NCI-H2081 treated with DMSO at 0.1 percent for 48 hours (cell line): ENCODE measurements around the gene UNC5C.

Source experiments
- DNase-seq: peaks from one replicate; lab custom pipeline; 2025; lab: John Stamatoyannopoulos, UW

UNC5C gene

GRCh38 chr4:95348418-95348817, 200.4 kb downstream of the UNC5C start:
- no peak for DNase-seq

- no peak for DNase-seq
These were observed 205.5 kb downstream of the UNC5C start for GRCh38 chr4:95343235-95343634.

DNA sequence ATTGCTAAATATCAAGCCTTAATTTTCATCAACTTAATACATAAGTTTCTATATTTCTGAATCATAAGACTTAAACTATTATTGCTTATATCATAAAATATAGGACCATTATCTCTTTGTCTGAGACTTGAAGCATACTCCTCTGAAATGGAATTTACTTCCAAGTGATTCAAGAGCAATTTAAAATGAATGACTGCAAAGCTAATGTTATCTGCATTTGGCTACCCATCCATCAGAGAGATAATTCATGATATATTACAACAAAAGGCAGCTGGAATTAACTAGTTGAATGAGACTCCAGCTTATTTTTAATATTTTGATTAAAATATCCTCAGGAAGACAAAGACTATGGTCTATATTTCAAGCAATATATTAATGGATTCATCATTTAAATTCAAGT, 208.6 kb downstream of the UNC5C start:
- no peak for DNase-seq

DNA sequence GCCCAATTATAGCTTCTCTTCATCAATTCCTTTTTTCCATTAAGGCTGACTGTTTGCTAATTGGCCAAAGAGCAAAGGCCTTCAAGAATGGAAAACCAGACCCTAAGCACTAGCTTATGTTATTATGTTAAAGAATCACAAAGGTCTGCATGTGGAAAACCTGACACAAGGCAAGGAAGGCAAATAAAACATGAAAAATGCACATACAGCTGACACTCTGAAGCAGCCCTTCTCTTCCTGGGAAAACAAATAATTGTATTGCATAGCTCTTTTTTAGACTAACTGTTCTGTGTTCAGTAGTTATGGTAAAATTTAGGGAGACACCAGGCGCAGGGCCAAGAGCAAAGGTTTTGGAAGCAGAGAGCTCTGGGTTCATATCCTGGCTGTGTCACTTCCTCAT, 223.1 kb downstream of the UNC5C start:
- no peak for DNase-seq

DNA sequence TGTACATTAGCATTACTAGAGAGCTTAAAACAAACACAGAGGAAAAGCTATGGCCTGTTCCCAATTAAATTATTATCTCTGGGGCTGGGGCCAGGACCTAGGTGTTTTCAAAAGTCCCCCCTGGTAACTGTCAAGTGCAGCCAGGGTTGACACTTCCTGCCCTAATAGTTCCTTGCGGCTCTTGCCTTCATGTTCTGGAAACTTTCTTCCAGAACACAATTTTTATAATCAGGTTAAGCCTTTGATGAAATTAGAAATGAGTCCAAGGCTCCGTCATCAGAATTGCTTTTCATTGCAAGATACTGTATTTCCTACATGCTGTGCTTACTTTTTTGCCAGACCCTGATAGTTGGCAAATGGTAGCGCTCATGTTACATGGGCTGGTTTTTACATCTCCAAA, 229.6 kb downstream of the UNC5C start:
- DNase-seq = no peak

GRCh38 chr4:95318483-95318882, 230.3 kb downstream of the UNC5C start:
- DNase-seq = no peak

GRCh38 chr4:95318044-95318443, 230.7 kb downstream of the UNC5C start:
- no peak for DNase-seq

DNA sequence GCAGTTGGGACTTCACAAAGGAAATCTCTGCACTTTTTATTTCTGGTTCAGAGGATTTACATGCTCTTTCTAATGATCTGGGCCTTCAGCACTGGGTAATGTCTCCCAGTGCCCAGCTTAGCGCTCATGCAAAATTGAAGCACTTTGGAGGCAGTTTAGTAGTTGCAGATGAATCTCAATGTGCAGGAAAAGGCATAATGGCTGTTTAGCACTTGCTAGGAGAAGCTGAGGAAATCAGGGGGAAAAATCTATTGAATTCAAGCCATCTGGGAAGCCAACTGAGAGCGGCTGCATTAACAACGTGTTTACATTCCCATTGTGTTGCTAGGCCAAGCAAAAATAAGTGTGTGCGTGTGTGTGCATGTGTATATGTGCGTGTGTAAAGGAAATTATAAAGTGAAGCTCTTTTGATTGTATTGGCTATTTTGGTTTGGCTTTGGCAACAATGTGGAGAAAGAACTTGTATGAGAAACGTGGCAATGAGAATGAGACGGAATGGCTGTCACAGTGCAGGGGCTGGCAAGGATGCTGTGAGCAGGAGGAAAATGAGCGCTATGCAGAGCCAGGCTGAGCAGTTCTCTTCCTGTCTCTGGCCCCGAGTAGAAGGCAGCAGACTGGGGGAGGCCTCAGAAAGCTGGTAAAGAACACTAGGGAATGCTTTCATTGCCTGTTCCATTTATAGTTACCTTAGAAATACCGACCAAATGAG, 231.5 kb downstream of the UNC5C start:
- no peak for DNase-seq

GRCh38 chr4:95314573-95314972, 234.2 kb downstream of the UNC5C start:
- no peak for DNase-seq

DNA sequence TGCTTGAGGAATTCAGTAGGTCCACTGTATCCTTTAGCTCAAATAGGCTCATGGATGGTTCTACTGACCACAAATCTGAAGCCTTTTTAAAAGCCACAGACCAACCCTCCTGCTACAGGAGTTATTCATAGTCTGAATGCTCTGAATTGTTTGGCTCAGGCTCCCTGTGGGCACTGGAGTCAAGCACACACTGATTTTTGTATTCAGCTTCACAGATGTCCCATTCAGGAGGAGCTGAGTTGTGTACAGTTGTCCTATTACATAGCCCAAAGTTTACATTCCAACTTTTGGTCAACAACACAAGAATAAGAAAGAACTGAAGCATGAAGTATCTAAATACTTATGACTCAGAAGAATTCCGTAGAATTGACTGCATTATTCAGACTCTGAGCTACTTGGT, 243.9 kb downstream of the UNC5C start:
- no peak for DNase-seq

DNA sequence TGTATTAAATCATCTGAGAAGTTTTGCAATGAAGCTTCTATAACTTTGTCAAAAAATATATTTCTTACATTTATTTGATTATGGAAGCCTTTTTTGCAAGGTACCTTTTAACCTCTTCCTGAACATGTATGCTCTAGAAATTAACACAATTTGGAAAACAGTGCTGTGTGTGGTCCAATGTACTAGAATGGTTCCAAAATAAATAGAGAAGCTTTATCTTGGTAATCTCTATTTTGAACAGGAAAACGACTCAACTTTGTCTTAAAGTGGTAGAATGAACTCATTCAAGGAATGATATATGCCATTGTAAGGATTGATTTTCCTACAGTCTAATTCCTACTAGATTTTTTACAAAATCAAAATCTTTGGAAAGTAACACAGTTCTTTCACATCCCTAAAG, 248.5 kb downstream of the UNC5C start:
- DNase-seq = no peak

DNA sequence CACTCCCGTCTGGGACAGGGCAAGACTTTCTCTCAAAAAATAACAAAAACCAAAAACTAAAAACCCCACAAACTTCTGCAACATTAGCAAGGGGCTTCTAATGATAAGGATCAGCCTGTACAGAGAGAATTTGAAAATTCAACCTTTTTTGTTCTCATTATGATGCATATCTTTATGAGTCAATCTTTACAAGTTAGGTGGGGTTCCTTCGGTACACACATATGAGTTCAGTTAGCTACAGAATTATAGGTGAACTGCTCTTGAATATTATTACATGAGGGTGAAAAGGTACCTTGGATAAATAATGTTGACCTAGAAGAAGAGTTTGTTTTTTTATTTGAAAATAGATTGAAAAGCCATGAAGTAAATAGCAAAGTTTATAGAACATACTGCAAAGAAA, 252.7 kb downstream of the UNC5C start:
- DNase-seq = no peak

GRCh38 chr4:95295157-95295556, 253.6 kb downstream of the UNC5C start:
- DNase-seq = no peak

GRCh38 chr4:95294321-95294720, 254.5 kb downstream of the UNC5C start:
- DNase-seq = no peak

GRCh38 chr4:95293014-95293413, 255.8 kb downstream of the UNC5C start:
- no peak for DNase-seq

DNA sequence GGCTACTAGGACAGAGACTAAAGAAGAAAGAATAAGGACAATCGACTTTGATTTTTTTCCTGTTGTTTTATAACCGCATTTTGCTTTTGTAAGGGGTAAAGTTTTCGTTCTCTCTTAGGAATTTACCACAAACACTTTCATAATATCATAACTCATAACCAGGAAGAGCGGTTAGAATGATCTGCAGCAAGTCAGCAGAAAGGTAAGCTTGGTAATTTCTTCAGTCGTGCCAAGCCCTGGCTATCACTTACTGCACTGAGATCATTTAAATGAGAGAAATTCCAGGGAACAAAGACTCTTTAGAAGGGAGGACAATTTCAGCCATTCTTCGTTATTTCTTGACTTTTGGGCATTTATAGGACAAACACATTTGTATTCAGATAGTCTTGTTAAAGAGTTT, 258.1 kb downstream of the UNC5C start:
- DNase-seq = no peak

DNA sequence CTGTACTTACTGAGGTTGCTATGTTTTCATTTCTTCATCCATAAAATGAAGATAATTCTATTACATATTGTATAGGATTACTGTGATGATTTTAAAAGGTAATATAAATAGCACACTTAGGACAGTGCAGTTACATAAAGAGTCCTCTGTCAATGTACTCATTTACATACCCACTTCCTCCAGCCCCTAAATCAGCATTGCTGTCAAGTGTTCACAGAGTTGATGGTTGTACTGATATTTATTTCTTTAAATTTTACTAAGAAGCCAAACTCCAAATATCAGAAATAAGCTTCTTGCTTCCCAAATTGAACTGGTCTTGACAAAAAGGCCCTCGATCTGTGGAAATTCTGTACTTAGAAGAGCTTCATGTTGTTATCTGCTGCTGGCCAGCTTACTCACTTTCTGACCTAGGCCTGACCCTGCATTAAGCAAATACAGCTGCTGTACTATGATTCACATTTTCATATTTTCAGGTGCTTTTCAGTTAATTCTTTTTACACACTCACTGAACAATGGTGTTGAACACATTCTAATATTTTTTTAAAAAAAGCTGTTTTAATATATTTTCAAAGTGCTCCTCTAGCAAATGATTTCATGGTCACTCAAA, 259.6 kb downstream of the UNC5C start:
- DNase-seq = no peak

DNA sequence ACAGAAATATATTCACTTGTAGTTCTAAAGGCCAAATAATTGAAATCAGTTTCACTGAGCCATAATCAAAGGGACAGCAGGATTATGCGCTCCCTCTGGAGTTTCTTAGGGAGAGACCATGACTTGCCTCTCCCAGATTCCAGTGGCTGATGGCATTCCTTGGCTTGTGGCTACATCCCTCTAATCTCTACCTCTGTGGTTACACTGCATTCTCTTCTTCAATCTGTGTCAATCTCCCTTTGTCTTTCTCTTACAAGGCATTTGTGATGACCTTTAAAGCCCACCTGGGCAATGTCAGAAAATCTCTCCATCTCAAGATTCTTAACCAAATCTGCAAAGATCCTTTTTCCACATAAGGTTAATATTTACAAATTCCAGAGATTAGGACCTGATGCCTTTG, 260.2 kb downstream of the UNC5C start:
- DNase-seq = no peak

GRCh38 chr4:95285797-95286196, 263.0 kb downstream of the UNC5C start:
- DNase-seq = no peak

DNA sequence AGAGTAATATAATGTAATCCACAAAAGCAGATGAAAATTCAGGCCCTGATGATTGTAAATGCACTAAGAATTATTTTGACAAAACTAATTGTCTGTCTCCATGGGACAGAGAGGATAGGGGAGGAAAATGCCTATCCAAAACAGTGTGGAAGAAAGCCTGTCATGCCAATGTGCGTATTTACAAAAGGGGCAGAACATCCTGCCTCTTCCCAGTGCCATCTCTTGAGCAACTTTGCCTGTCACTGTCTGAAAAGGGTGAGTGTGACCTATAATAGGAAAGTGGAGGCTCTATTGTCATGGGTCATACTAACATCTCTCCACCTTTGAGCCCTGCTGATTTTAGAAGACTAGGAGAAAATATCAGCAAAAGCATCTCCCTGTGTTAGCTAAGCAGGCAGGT, 264.1 kb downstream of the UNC5C start:
- DNase-seq = no peak

- DNase-seq = no peak
These were observed 265.5 kb downstream of the UNC5C start for GRCh38 chr4:95283320-95283719.

- DNase-seq = no peak
These were observed 276.0 kb downstream of the UNC5C start for GRCh38 chr4:95272797-95273196.

DNA sequence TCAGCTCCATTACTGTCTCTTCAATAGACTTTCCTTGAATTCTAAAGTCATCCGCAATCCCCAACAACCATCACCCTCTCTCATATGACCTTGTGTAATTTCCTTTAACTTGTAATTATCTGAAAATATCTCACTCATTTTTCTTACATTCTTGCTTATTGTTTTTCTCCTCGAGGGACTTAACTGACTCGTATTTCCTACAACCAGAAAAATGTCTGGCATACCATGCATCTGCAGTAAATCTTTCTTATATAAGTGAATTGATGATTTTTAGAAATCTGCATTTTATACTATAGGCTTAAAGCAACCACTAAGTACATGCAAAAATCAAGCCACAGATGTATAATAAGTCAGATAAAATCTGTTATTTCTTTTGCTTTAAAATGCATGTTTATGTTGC, 276.7 kb downstream of the UNC5C start:
- DNase-seq = no peak
